ENCODE results near the gene PTPRD.
A peak's percentile ranks its signal among the peaks of the same experiment; 100 is the strongest.

PTPRD gene

GRCh38 chr9:9730174-9730573, 882.6 kb downstream of the PTPRD start:
- no peak for DNase-seq

GRCh38 chr9:9729082-9729481, 883.7 kb downstream of the PTPRD start:
- no peak for DNase-seq

GRCh38 chr9:9719373-9720112, 893.3 kb downstream of the PTPRD start:
- DNase-seq: no peak

GRCh38 chr9:9718691-9719090, 894.1 kb downstream of the PTPRD start:
- no peak for DNase-seq

GRCh38 chr9:9679433-9679832, 933.4 kb downstream of the PTPRD start:
- no peak for DNase-seq

GRCh38 chr9:9674461-9674860, 938.3 kb downstream of the PTPRD start:
- DNase-seq: no peak

- DNase-seq: no peak
Observed at GRCh38 chr9:9670454-9670853, 942.3 kb downstream of the PTPRD start.

GRCh38 chr9:9645006-9645405, 967.8 kb downstream of the PTPRD start:
- DNase-seq: no peak

GRCh38 chr9:9631284-9631683, 981.5 kb downstream of the PTPRD start:
- DNase-seq: no peak

- DNase-seq: no peak
Observed at GRCh38 chr9:9625248-9625647, 987.6 kb downstream of the PTPRD start.

- DNase-seq: no peak
Observed at GRCh38 chr9:9623506-9623905, 989.3 kb downstream of the PTPRD start.

- DNase-seq: no peak
Observed at GRCh38 chr9:9621355-9621940, 991.4 kb downstream of the PTPRD start.

GRCh38 chr9:9620736-9621135, 992.1 kb downstream of the PTPRD start:
- no peak for DNase-seq

- DNase-seq: no peak
Observed at GRCh38 chr9:9615086-9615485, 997.7 kb downstream of the PTPRD start.

- no peak for DNase-seq
Observed at GRCh38 chr9:9614607-9615006, 998.2 kb downstream of the PTPRD start.

- DNase-seq: no peak
Observed at GRCh38 chr9:9612755-9613154, 1000.0 kb downstream of the PTPRD start.

- DNase-seq: no peak
Observed at GRCh38 chr9:9612270-9612669, 1000.5 kb downstream of the PTPRD start.

- no peak for DNase-seq
Observed at GRCh38 chr9:9605681-9606080, 1007.1 kb downstream of the PTPRD start.

- no peak for DNase-seq
Observed at GRCh38 chr9:9603345-9603744, 1009.5 kb downstream of the PTPRD start.

- no peak for DNase-seq
Observed at GRCh38 chr9:9598723-9599122, 1014.1 kb downstream of the PTPRD start.

- DNase-seq: no peak
Observed at GRCh38 chr9:9592104-9592503, 1020.7 kb downstream of the PTPRD start.

GRCh38 chr9:9585920-9586319, 1026.9 kb downstream of the PTPRD start:
- no peak for DNase-seq

- no peak for DNase-seq
Observed at GRCh38 chr9:9574080-9574479, 1038.7 kb downstream of the PTPRD start.

- DNase-seq: peak; percentile 14
Observed at GRCh38 chr9:9565700-9566099, 1047.1 kb downstream of the PTPRD start.

- DNase-seq: no peak
Observed at GRCh38 chr9:9563817-9564216, 1049.0 kb downstream of the PTPRD start.

All from eye (tissue), 1 donor.